T-helper 1 cell treated with Interleukin-12 subunit alpha and Interleukin-12 subunit beta and Interleukin-4 antibody, amounts not matched to agents 30 μg/mL and 1 μg/mL, for 36 hours (primary cell): Measurements from ENCODE around the gene GOLGA8B.
"Not testable (repeated sequence)": the region's sequence is repeated elsewhere in the genome, so short reads cannot be mapped to it uniquely, and the experiment has no call there.

Experiments
- H3K27ac Mint-ChIP-seq: one replicate; pipeline ENCODE4 v1.8.0; 2021; ENCODE audit warnings: mild to moderate bottlenecking, mixed read lengths
- H3K27me3 Mint-ChIP-seq: one replicate; pipeline ENCODE4 v1.8.0; 2021; ENCODE audit warnings: low read depth, mixed read lengths
- H3K36me3 Mint-ChIP-seq: one replicate; pipeline ENCODE4 v1.8.0; 2021; ENCODE audit warnings: low read depth, mixed read lengths
- H3K4me1 Mint-ChIP-seq: one replicate; pipeline ENCODE4 v1.8.0; 2021; ENCODE audit warnings: low read depth, mixed read lengths
- H3K4me3 Mint-ChIP-seq: one replicate; pipeline ENCODE4 v1.8.0; 2021; ENCODE audit warnings: mild to moderate bottlenecking, moderate library complexity, mixed read lengths
- H3K9me3 Mint-ChIP-seq: one replicate; pipeline ENCODE4 v1.8.0; 2021; ENCODE audit warnings: mixed read lengths

Gene GOLGA8B

DNA sequence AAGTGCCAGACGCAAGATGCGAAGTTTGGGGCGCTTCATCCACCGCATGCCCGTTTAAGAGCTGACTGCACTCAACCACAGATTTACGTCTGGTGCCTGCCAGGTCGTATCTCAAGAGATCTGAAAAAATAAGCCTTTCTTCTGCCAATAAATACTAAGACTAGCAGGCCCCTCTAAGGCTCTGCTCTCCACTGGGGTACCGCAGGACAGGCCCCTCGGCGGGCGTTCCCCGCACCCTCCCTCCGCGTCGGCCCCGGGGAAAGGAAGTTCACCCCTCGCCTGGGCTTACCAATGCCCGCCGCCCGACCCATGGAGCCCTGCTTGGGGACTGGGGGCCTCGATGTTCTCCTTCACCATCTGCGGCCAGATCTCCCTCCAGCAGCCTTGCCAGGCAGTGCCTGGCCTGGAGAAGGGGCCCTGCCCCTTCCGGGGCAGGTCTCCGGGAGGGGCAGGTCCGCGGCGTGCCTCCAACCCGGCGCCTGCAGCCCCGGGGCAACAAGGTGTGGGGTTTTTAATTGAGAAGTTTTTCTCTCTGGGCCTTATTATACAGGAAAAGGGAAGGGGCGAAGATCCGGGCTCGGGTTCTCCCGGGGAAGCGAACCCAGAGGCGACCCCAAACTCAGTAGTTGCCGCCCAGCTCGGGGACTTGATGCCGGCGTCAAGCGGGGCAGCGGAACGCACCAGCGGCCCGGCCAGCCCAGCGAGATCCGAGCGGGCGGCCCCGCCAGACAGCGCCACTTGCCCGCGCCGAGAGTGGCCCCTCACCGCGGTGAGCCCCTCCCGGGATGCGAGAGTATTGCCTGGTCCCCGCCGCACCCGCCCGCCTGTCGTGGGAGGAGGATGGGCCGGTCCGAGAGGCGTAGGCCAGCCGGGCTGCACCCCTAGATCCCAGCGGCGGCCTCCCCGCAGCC is 735 bp downstream of the GOLGA8B start:
- Mint-ChIP-seq H3K4me3 (peak overlapping the region; percentile 93), H3K4me1 (peaks cover 34% of the 10 kb centered on the region), H3K9me3 (no peaks in the 10 kb centered on the region), H3K27ac (peak overlapping the region; percentile 86), H3K27me3 (peaks cover 11% of the 10 kb centered on the region), H3K36me3 (peaks cover 6% of the 10 kb centered on the region)

DNA sequence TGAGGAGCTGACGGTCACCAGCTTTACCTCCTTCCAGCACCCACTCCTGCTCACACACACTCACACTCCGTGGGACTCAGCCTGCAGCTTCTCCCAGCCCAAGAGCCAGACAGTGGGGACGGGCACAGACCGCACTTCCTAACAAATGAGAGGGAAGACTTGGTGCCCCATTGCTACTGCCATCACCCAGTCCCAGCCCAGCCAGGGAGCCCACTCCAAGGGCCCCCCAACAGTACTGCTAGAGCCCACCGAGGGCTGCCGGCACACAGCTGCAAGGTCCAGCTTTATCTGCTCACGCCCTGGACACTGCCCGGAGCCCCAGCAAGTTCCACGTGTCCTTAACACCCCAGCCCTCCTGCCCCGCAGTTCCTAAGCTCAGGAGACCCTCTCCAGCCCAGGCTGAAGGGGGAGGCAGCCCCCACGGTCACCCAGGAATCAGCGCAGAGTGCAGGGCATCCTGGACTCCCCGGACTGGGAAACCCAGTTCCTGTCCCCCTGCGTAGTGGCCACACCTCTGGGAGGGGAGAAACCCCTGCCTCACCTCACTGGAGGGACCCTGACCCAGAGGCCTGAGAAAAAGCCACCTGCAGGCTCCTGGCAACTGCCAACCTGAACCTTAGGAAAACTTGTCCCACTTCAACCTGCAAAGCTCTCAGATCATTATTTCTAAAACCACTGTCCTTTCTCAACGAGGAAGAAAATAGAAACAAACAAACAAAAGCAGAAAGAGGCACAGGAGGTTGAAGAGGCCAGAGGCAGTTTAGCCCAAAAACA is 1.6 kb downstream of the GOLGA8B start:
- H3K27me3 Mint-ChIP-seq: peaks cover 11% of the 10 kb centered on the region
- H3K4me3 Mint-ChIP-seq: peak overlapping the region; percentile 93
- H3K9me3 Mint-ChIP-seq, H3K36me3 Mint-ChIP-seq: not testable (repeated sequence)
- peaks cover 39% of the 10 kb centered on the region for H3K4me1 Mint-ChIP-seq
- peak overlapping the region; percentile 73 for H3K27ac Mint-ChIP-seq

DNA sequence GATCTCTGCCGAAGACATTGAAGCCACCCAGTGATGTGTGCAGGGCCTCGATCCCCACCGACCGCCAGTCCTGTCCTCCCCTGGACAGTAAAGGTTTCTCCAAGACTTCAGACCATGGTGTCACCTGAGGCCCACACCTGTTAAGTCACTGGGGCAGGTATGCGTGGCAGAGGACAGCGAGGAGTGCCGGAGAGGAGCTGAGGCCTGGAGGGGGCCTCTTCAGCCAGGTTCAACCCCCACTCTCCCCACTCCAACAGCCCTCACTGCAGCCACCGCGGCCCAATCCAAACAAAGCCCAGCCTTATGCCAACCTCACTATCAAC is 2.4 kb downstream of the GOLGA8B start:
- Mint-ChIP-seq H3K4me1 (peaks cover 43% of the 10 kb centered on the region), H3K9me3 (no peaks in the 10 kb centered on the region), H3K27me3 (peaks cover 11% of the 10 kb centered on the region), H3K4me3 (peak overlapping the region; percentile 51), H3K36me3 (peaks cover 6% of the 10 kb centered on the region), H3K27ac (no peak overlapping the region)

DNA sequence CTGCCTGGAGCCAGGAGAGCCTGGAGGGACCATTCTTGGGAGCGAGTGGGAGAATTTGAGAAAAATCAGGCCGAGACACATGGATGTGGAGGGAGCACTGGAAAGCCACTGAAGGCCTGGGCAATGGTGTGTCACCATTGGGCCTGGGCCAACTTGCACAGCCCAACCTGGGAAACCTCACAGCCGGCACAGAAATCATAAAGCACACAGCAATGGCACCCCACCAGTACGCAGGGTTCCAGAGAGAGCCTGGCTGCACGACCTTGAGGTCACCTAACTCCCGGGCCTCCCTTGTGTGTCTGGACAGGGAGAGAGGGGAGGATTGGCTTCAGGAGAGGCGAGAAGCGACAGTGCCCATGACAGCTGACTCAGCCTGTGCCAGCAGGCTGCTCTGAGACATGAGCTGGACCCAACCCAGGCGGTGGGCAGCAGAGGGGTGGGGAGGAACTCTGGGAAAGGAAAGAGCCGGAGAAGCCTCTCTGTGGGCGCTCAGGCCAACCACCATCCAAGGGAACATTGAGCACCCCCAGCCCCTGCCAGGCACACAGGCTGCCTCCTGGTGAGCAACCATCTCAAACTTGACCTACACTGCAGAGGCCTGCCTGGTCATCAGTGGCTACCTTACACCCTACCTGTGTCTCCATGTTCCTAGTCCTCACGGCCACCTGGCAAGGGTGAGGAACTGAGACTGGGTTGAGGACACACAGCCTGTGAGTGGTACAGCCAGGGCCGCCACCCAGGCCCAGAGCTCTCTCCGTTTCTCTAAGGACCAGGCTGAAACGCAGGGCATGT is 3.0 kb downstream of the GOLGA8B start:
- not testable (repeated sequence) for H3K36me3 Mint-ChIP-seq, H3K27ac Mint-ChIP-seq, H3K4me3 Mint-ChIP-seq, H3K27me3 Mint-ChIP-seq, H3K9me3 Mint-ChIP-seq
- H3K4me1 Mint-ChIP-seq: peaks cover 45% of the 10 kb centered on the region

DNA sequence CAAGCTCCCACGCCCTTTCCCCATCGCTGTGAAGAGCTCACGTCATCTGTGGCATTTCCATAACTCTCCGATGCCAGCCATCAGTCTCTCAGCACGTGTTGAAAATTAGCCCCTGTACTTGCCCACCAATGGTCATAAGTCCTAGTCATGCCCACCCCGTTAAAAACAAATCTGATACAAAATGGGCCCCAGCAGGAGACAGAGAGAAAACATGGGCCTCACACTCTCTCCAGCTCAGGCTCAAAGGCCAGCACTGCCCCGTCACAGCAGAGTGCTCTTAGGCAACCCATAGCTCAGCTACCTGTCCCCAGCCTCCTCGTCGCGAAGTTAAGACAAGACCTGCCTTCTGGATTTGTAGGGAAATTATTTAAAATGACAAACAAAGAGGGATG is 5.2 kb downstream of the GOLGA8B start:
- H3K4me1 Mint-ChIP-seq: peaks cover 43% of the 10 kb centered on the region

GRCh38 chr15:34577658-34578282 is 5.7 kb downstream of the GOLGA8B start:
- not testable (repeated sequence) for H3K9me3 Mint-ChIP-seq, H3K27me3 Mint-ChIP-seq, H3K36me3 Mint-ChIP-seq
- H3K4me1 Mint-ChIP-seq: peaks cover 45% of the 10 kb centered on the region
- peak overlapping the region; percentile 18 for H3K4me3 Mint-ChIP-seq
- peak overlapping the region; percentile 28 for H3K27ac Mint-ChIP-seq

More for the DNA sequence above, 5.2 kb downstream of the GOLGA8B start:
- Mint-ChIP-seq H3K27me3 (no peaks in the 10 kb centered on the region), H3K4me3 (peak overlapping the region; percentile 18), H3K27ac (peak overlapping the region; percentile 28), H3K9me3 (no peaks in the 10 kb centered on the region), H3K36me3 (peaks cover 6% of the 10 kb centered on the region)

DNA sequence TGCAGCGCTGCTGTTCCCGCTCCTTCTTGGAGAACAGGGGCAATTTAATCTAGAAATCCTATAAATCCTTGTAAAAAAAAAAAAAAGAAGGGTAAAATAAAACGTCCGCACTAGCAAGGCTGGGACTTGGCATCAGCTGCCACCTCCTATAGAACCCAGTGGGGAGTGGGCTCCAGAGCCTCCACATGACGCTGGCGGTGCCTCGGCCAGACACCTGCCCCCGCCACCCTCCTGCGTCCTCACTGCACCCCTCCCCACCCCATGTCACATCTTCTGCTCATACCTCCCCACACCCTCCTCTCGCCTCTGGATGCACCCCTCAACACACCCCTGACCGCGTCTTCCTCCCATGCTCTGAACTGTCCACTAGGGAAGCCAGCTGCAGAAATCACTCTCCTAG is 8.4 kb downstream of the GOLGA8B start:
- not testable (repeated sequence) for H3K27ac Mint-ChIP-seq, H3K36me3 Mint-ChIP-seq, H3K9me3 Mint-ChIP-seq, H3K4me3 Mint-ChIP-seq, H3K27me3 Mint-ChIP-seq
- H3K4me1 Mint-ChIP-seq: peaks cover 41% of the 10 kb centered on the region

- H3K4me3 Mint-ChIP-seq, H3K27ac Mint-ChIP-seq, H3K27me3 Mint-ChIP-seq, H3K36me3 Mint-ChIP-seq, H3K9me3 Mint-ChIP-seq: not testable (repeated sequence)
- peaks cover 26% of the 10 kb centered on the region for H3K4me1 Mint-ChIP-seq
These were observed 10.5 kb downstream of the GOLGA8B start for GRCh38 chr15:34572921-34573320.

GRCh38 chr15:34572019-34572641 is 11.3 kb downstream of the GOLGA8B start:
- H3K36me3 Mint-ChIP-seq, H3K27me3 Mint-ChIP-seq, H3K4me3 Mint-ChIP-seq, H3K9me3 Mint-ChIP-seq, H3K27ac Mint-ChIP-seq: not testable (repeated sequence)
- H3K4me1 Mint-ChIP-seq: peaks cover 22% of the 10 kb centered on the region

GRCh38 chr15:34569670-34570396 is 13.6 kb downstream of the GOLGA8B start:
- not testable (repeated sequence) for H3K27ac Mint-ChIP-seq, H3K27me3 Mint-ChIP-seq, H3K36me3 Mint-ChIP-seq, H3K4me3 Mint-ChIP-seq, H3K9me3 Mint-ChIP-seq
- H3K4me1 Mint-ChIP-seq: peaks cover 14% of the 10 kb centered on the region

DNA sequence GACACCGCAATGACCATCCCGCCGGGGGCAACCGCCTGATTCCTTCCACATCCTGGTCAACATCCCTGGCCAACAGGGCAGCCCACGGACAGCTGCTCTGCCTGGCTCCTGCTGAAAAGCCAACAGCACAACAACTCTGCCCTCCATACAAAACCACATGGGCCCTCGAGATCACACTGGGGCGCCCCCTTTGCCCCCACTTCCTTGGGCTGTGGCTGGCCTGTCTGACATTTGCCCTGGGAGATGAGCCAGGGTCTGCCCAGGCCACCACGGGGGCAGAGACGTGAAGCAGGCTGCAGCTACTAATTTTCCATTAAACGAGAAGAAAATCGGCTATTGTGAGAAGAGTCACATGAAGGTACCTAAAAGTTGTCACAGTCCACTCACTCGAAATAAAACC is 16.3 kb downstream of the GOLGA8B start:
- H3K27me3 Mint-ChIP-seq, H3K4me3 Mint-ChIP-seq, H3K36me3 Mint-ChIP-seq, H3K9me3 Mint-ChIP-seq, H3K27ac Mint-ChIP-seq: not testable (repeated sequence)
- H3K4me1 Mint-ChIP-seq: peaks cover 10% of the 10 kb centered on the region

- H3K36me3 Mint-ChIP-seq, H3K27me3 Mint-ChIP-seq, H3K9me3 Mint-ChIP-seq, H3K27ac Mint-ChIP-seq, H3K4me1 Mint-ChIP-seq, H3K4me3 Mint-ChIP-seq: not testable (repeated sequence)
These were observed 18.7 kb downstream of the GOLGA8B start for GRCh38 chr15:34564711-34565110.

- H3K9me3 Mint-ChIP-seq, H3K27me3 Mint-ChIP-seq, H3K4me1 Mint-ChIP-seq, H3K36me3 Mint-ChIP-seq, H3K27ac Mint-ChIP-seq, H3K4me3 Mint-ChIP-seq: not testable (repeated sequence)
These were observed 22.6 kb downstream of the GOLGA8B start for GRCh38 chr15:34560814-34561213.
